ENCODE data around the gene UBAC2.
"Not testable (repeated sequence)": the region's sequence is repeated elsewhere in the genome, so short reads cannot be mapped to it uniquely, and the experiment has no call there.

DNA sequence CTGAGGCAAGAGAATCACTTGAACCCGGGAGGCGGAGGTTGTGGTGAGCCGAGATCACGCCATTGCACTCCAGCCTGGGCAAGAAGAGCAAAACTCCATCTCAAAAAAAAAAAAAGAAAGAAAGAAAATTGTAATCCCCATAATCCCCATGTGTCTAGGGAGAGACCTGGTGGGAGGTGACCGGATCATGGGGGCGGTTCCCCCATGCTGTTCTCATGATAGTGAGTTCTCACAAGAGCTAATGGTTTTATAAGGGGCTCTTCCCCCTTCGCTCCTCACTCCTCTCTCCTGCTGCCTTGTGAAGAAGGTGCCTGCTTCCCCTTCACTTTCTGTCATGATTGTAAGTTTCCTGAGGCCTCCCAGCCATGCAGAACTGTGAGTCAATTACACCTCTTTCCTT is 192.7 kb downstream of the UBAC2 start:
- TF ChIP-seq CTCF (IDR thresholded peaks at IDR 0.05; ENCODE audit: poor library complexity); EZH2 (IDR thresholded peaks at IDR 0.05; ENCODE audit: borderline replicate concordance); EZH2phosphoT487 (IDR thresholded peaks at IDR 0.05; ENCODE audit: low read depth, severe bottlenecking, unreplicated experiment): not testable (repeated sequence)

All from hepatocyte (in vitro differentiated cells).